NB4 (cell line): ENCODE data around the gene EIF2B5.

Source experiments
- DNase-seq: peaks from one replicate; pipeline ENCODE4 v3.0.0; 2010; ENCODE audit warnings: low read depth
- H3K4me3 ChIP-seq: one replicate; pipeline ENCODE4 v1.5.1; 2011; ENCODE audit warnings: mild to moderate bottlenecking, low read depth, low read length, moderate library complexity
- CTCF ChIP-seq: IDR thresholded peaks from one replicate; pipeline ENCODE4 v1.5.1; 2012; ENCODE audit warnings: low read depth, low read length
- MAX ChIP-seq: IDR thresholded peaks from 2 replicates; pipeline ENCODE4 v1.6.1; 2011; ENCODE audit warnings: low read depth, low read length
- MYC ChIP-seq: IDR thresholded peaks from 2 replicates; pipeline ENCODE4 v1.6.1; 2011; ENCODE audit warnings: low read depth, low read length
- POLR2A ChIP-seq: IDR thresholded peaks from 2 replicates; pipeline ENCODE4 v1.6.1; 2011; ENCODE audit warnings: mild to moderate bottlenecking; ENCODE audit not compliant: insufficient read length; ENCODE audit errors: extremely low read depth

EIF2B5 gene

GRCh38 chr3:184142199-184142598 is 7.0 kb downstream of the EIF2B5 start:
- H3K4me3 ChIP-seq: no peak overlapping the region
- DNase-seq: no peak
- no peak for TF ChIP-seq MAX
- TF ChIP-seq POLR2A: no peak
- no peak for TF ChIP-seq MYC
- TF ChIP-seq CTCF: no peak

GRCh38 chr3:184143327-184143726 is 8.2 kb downstream of the EIF2B5 start:
- TF ChIP-seq MAX (no peak), POLR2A (no peak), MYC (no peak), CTCF (no peak)
- no peak overlapping the region for H3K4me3 ChIP-seq
- DNase-seq: no peak

GRCh38 chr3:184144505-184144904 is 9.3 kb downstream of the EIF2B5 start:
- no peak for DNase-seq
- H3K4me3 ChIP-seq: no peak overlapping the region
- no peak for TF ChIP-seq POLR2A
- no peak for TF ChIP-seq MAX
- TF ChIP-seq MYC: no peak
- TF ChIP-seq CTCF: no peak

- peak; percentile 42 for DNase-seq
- TF ChIP-seq MAX (no peak), POLR2A (no peak), CTCF (peak; percentile 28), MYC (no peak)
Observed at GRCh38 chr3:184145111-184145524, 10.0 kb downstream of the EIF2B5 start.

GRCh38 chr3:184145751-184146270 is 10.7 kb downstream of the EIF2B5 start:
- no peak for TF ChIP-seq CTCF
- no peak for TF ChIP-seq POLR2A
- no peak for TF ChIP-seq MAX
- no peak for TF ChIP-seq MYC
- H3K4me3 ChIP-seq: no peak overlapping the region
- DNase-seq: no peak

More at GRCh38 chr3:184145111-184145524, 10.0 kb downstream of the EIF2B5 start:
- H3K4me3 ChIP-seq: no peak overlapping the region

- H3K4me3 ChIP-seq: no peak overlapping the region
- TF ChIP-seq CTCF (no peak), POLR2A (no peak), MYC (no peak), MAX (no peak)
- DNase-seq: no peak
Observed at GRCh38 chr3:184148076-184148475, 12.9 kb downstream of the EIF2B5 start.
